Measurements from ENCODE around the gene CLEC1A.

DNA sequence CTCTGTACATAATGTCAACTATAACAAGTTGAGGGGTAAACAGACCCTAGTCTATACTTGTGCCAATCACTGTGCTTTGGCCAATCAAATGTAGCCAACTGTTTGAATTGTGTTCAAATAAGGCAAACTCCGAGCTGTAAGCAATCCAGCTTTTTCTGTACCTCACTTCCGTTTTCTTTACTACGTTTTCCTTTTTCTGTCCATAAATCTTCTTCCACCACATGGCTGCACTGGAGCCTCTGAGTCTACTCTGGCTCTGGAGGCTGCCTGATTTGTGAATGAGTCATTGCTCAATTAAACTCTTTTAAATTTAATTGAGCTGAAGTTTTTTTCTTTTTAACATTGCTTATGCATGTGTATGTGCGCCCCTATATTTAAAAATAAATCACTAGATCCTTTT, 29.7 kb downstream of the CLEC1A start:
- TF ChIP-seq, protein P1, sequence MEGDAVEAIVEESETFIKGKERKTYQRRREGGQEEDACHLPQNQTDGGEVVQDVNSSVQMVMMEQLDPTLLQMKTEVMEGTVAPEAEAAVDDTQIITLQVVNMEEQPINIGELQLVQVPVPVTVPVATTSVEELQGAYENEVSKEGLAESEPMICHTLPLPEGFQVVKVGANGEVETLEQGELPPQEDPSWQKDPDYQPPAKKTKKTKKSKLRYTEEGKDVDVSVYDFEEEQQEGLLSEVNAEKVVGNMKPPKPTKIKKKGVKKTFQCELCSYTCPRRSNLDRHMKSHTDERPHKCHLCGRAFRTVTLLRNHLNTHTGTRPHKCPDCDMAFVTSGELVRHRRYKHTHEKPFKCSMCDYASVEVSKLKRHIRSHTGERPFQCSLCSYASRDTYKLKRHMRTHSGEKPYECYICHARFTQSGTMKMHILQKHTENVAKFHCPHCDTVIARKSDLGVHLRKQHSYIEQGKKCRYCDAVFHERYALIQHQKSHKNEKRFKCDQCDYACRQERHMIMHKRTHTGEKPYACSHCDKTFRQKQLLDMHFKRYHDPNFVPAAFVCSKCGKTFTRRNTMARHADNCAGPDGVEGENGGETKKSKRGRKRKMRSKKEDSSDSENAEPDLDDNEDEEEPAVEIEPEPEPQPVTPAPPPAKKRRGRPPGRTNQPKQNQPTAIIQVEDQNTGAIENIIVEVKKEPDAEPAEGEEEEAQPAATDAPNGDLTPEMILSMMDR (conservative IDR thresholded peaks at IDR 0.05 in 1 of 2, IDR thresholded peaks at IDR 0.05 in 1 of 2; ENCODE audit: low read depth in 1 of 2, low read length in 2 of 2): no peak
- no peak for TF ChIP-seq EZH2 (IDR thresholded peaks at IDR 0.05; ENCODE audit: low read length, missing control alignments)
